ENCODE data around the gene USP49.

The USP49 gene

GRCh38 chr6:41929924-41930323, 34.7 kb upstream of the USP49 start:
- no peak for DNase-seq

- no peak for DNase-seq
Measured at GRCh38 chr6:41927253-41927652, 32.1 kb upstream of the USP49 start.

- DNase-seq: no peak
Measured at GRCh38 chr6:41922154-41922553, 27.0 kb upstream of the USP49 start.

GRCh38 chr6:41921712-41921998, 26.5 kb upstream of the USP49 start:
- DNase-seq: no peak

- DNase-seq: peak; percentile 95
Measured at GRCh38 chr6:41920921-41921711, 25.9 kb upstream of the USP49 start, which contains the start of the genes BYSL and MED20. Gene BYSL (plus strand): TSS chr6:41921499. CDS start chr6:41921563, 64 bp downstream. Gene MED20 (minus strand): TSS chr6:41921139. CDS start chr6:41921018, 121 bp downstream.

GRCh38 chr6:41917528-41917927, 22.4 kb upstream of the USP49 start:
- peak; percentile 97 for DNase-seq

- DNase-seq: no peak
Measured at GRCh38 chr6:41914869-41915530, 19.8 kb upstream of the USP49 start.

GRCh38 chr6:41914343-41914742, 19.2 kb upstream of the USP49 start:
- no peak for DNase-seq

- no peak for DNase-seq
Measured at GRCh38 chr6:41909727-41910126, 14.6 kb upstream of the USP49 start.

- no peak for DNase-seq
Measured at GRCh38 chr6:41901882-41902519, 6.8 kb upstream of the USP49 start.

- no peak for DNase-seq
Measured at GRCh38 chr6:41900861-41901260, 5.7 kb upstream of the USP49 start.

GRCh38 chr6:41896281-41896680, 1.1 kb upstream of the USP49 start:
- no peak for DNase-seq

- DNase-seq: no peak
Measured at GRCh38 chr6:41894366-41895299, 542 bp downstream of the USP49 start.

GRCh38 chr6:41892921-41893564, 2.1 kb downstream of the USP49 start:
- no peak for DNase-seq

- DNase-seq: peak; percentile 33
Measured at GRCh38 chr6:41887331-41887751, 7.8 kb downstream of the USP49 start.

- DNase-seq: no peak
Measured at GRCh38 chr6:41885930-41886329, 9.2 kb downstream of the USP49 start.

GRCh38 chr6:41884957-41885356, 10.2 kb downstream of the USP49 start:
- DNase-seq: no peak

GRCh38 chr6:41881506-41881905, 13.7 kb downstream of the USP49 start:
- DNase-seq: no peak

- peak; percentile 52 for DNase-seq
Measured at GRCh38 chr6:41878961-41879405, 16.2 kb downstream of the USP49 start.

GRCh38 chr6:41878246-41878645, 16.9 kb downstream of the USP49 start:
- peak; percentile 78 for DNase-seq

GRCh38 chr6:41877051-41877680, 18.0 kb downstream of the USP49 start:
- no peak for DNase-seq

Measured in fibroblast of skin of back (primary cell).